Hepatocyte (in vitro differentiated cells): Measurements from ENCODE around the gene ATP1A3. TPM values are rescaled to one million over a fixed set of nuclear protein-coding genes. Genes with fewer than 3 reads are reported as not detected.

ENCODE experiments used
- DNase-seq: peaks from one replicate; pipeline ENCODE4 v3.0.0-alpha.2; 2016; ENCODE audit warnings: low spot score
- H2AFZ ChIP-seq: fragments of 200-600 bp; sonication (generic); 2 replicates; pipeline ENCODE4 v1.6.0; 2016; ENCODE audit warnings: antibody characterized with exemption, mild to moderate bottlenecking
- H3K27ac ChIP-seq: fragments of 200-600 bp; sonication (generic); 2 replicates; pipeline ENCODE4 v1.5.1; 2016; ENCODE audit warnings: mild to moderate bottlenecking
- H3K27me3 ChIP-seq: fragments of 200-600 bp; sonication (generic); 2 replicates; pipeline ENCODE4 v1.6.1; 2016
- H3K36me3 ChIP-seq: fragments of 200-600 bp; sonication (generic); replicated peaks from 2 replicates; pipeline ENCODE4 v1.5.1; 2016; ENCODE audit warnings: low read depth; ENCODE audit not compliant: insufficient read depth
- H3K4me1 ChIP-seq: fragments of 200-600 bp; sonication (generic); 2 replicates; pipeline ENCODE4 v1.5.1; 2016; ENCODE audit warnings: mild to moderate bottlenecking, moderate library complexity; ENCODE audit not compliant: insufficient read depth
- H3K4me2 ChIP-seq: fragments of 200-600 bp; sonication (generic); 2 replicates; pipeline ENCODE4 v1.6.0; 2016
- H3K4me3 ChIP-seq: fragments of 200-600 bp; sonication (generic); 2 replicates; pipeline ENCODE4 v1.5.1; 2016; ENCODE audit warnings: mild to moderate bottlenecking
- H3K79me2 ChIP-seq: fragments of 200-600 bp; sonication (generic); 2 replicates; pipeline ENCODE4 v1.6.0; 2017; ENCODE audit warnings: mild to moderate bottlenecking
- H3K9me2 ChIP-seq: fragments of 200-600 bp; sonication (generic); replicated peaks from 2 replicates; pipeline ENCODE4 v1.6.0; 2017; ENCODE audit warnings: mild to moderate bottlenecking; ENCODE audit not compliant: insufficient read depth
- H3K9me3 ChIP-seq: fragments of 200-600 bp; sonication (generic); 2 replicates; pipeline ENCODE4 v1.5.1; 2016; ENCODE audit warnings: low read depth, mild to moderate bottlenecking
- H4K20me1 ChIP-seq: fragments of 200-600 bp; sonication (generic); 2 replicates; pipeline ENCODE4 v1.6.0; 2016; ENCODE audit warnings: mild to moderate bottlenecking; ENCODE audit not compliant: insufficient read depth, poor library complexity, severe bottlenecking
- CTCF ChIP-seq: fragments of 200-600 bp; sonication (generic); IDR thresholded peaks from 2 replicates; pipeline ENCODE4 v1.5.1; 2016; ENCODE audit warnings: antibody characterized with exemption, mild to moderate bottlenecking; ENCODE audit not compliant: poor library complexity
- EZH2 ChIP-seq: fragments of 200-600 bp; sonication (generic); IDR thresholded peaks from 2 replicates; pipeline ENCODE4 v1.6.1; 2016; ENCODE audit warnings: antibody characterized with exemption, mild to moderate bottlenecking, borderline replicate concordance
- EZH2phosphoT487 ChIP-seq: fragments of 200-600 bp; sonication (generic); IDR thresholded peaks from one replicate; pipeline ENCODE4 v1.6.1; 2018; ENCODE audit warnings: antibody characterized with exemption, mild to moderate bottlenecking, low read depth, moderate library complexity; ENCODE audit not compliant: unreplicated experiment, severe bottlenecking
- WGBS: methylation state at CpG from one replicate; pipeline ENCODE4 v1.1.6; 2016; ENCODE audit warnings: low lambda C conversion rate; ENCODE audit errors: missing lambda C conversion rate; 5-methylcytosine and 5-hydroxymethylcytosine counted together
- polyA plus RNA-seq: library from polyadenylated mRNA; unstranded; fragments of >200 nt; fragmentation: Nextera tagmentation; extraction: Ambion mirVana; gene quantifications from 2 replicates; pipeline ENCODE4 v1.2.1, GENCODE V29; 2016
- total RNA-seq: library from RNA; depleted of rRNA; stranded (reverse); fragments of >200 nt; gene quantifications from 2 replicates; pipeline ENCODE4 v1.2.3, GENCODE V29; 2014

The ATP1A3 gene
- total and polyA plus RNA-seq, 2 experiments from 2014 or later, result 0.03 to 0.82 TPM

- Histone ChIP-seq H3K9me3 (no peaks in the 10 kb centered on the region), H3K4me3 (no peak overlapping the region), H3K9me2 (no peaks in the 10 kb centered on the region), H3K27me3 (no peaks in the 10 kb centered on the region), H3K36me3 (no peaks in the 10 kb centered on the region), H3K4me2 (no peak overlapping the region), H4K20me1 (no peaks in the 10 kb centered on the region), H3K79me2 (no peaks in the 10 kb centered on the region), H3K27ac (no peak overlapping the region), H3K4me1 (no peaks in the 10 kb centered on the region), H2AFZ (no peak overlapping the region)
- TF ChIP-seq EZH2phosphoT487 (no peak), CTCF (peak; percentile 26)
- 57% methylated on average over 8 of the region's 8 CpGs for WGBS
- no peak for DNase-seq
Observed at GRCh38 chr19:42028304-42029216, 34.5 kb upstream of the ATP1A3 start.

DNA sequence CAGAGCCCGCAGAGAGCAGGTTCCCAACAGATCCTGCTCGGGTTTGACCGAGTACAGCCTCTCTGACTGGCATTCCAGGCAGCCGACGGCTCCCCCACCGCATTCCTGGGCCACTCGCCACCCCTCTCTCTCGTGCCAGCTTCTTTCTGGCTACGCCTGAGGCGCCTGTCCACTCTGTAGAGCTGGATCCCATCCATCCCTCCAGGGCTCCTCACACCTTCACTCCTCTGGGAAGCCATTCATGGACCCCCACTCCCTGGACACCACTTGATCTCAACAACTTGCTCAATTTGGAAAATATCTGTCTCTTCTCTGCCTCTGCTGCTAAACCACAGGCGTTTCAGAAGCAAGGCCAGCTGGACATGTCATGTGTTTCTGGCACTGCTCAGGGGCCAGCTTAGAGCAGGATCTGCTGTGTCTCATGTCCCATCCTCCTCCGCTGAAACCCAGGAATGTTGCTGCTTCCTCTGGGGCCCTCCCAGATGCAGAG is 30.6 kb upstream of the ATP1A3 start:
- DNase-seq, result peak; percentile 54
- no peaks in the 10 kb centered on the region for H3K9me3 ChIP-seq
- no peak overlapping the region for H3K4me3 ChIP-seq

GRCh38 chr19:42023943-42024260 is 29.9 kb upstream of the ATP1A3 start:
- H3K9me2 ChIP-seq, result no peaks in the 10 kb centered on the region
- H4K20me1 ChIP-seq, result no peaks in the 10 kb centered on the region
- DNase-seq, result no peak
- H3K9me3 ChIP-seq, result no peaks in the 10 kb centered on the region
- no peak overlapping the region for H3K4me2 ChIP-seq
- H3K79me2 ChIP-seq, result no peaks in the 10 kb centered on the region
- TF ChIP-seq EZH2phosphoT487, result no peak
- no peak for TF ChIP-seq CTCF
- no peak for TF ChIP-seq EZH2
- no peaks in the 10 kb centered on the region for H3K36me3 ChIP-seq
- no peaks in the 10 kb centered on the region for H3K27me3 ChIP-seq
- H3K4me1 ChIP-seq, result no peaks in the 10 kb centered on the region
- WGBS, result 94% methylated on average over 4 of the region's 4 CpGs
- no peak overlapping the region for H3K27ac ChIP-seq
- no peak overlapping the region for H3K4me3 ChIP-seq
- no peak overlapping the region for H2AFZ ChIP-seq

More for the DNA sequence above, 30.6 kb upstream of the ATP1A3 start:
- H3K36me3 ChIP-seq, result no peaks in the 10 kb centered on the region
- no peak for TF ChIP-seq CTCF
- no peak for TF ChIP-seq EZH2phosphoT487
- TF ChIP-seq EZH2, result no peak
- no peaks in the 10 kb centered on the region for H3K9me2 ChIP-seq
- H3K27ac ChIP-seq, result no peak overlapping the region
- H3K4me1 ChIP-seq, result no peaks in the 10 kb centered on the region
- peak overlapping the region; percentile 44 for H3K4me2 ChIP-seq
- no peak overlapping the region for H2AFZ ChIP-seq
- H3K27me3 ChIP-seq, result no peaks in the 10 kb centered on the region
- H4K20me1 ChIP-seq, result no peaks in the 10 kb centered on the region
- no peaks in the 10 kb centered on the region for H3K79me2 ChIP-seq
- WGBS, result 60% methylated on average over 11 of the region's 12 CpGs
